T-helper 17 cell (primary cell): ENCODE data around the gene CLSTN2. TPM values are rescaled to one million over a fixed set of nuclear protein-coding genes. Genes with fewer than 3 reads are reported as not detected.

Experiments used
- ATAC-seq: fragments of 150-1000 bp; cut with Tn5 transposase; 2 replicates; pipeline ENCODE4 v1.10.0; 2021; ENCODE audit warnings: mild to moderate bottlenecking, moderate library complexity
- DNase-seq, 3 donors: peaks; one replicate each; pipeline versions ENCODE4 v3.0.0 to v3.0.0-alpha.2; 2020 to 2021
- H3K9me3 ChIP-seq: one replicate; pipeline ENCODE4 v1.7.0; 2013; ENCODE audit warnings: low read length, mild to moderate bottlenecking; ENCODE audit not compliant: control insufficient read depth, poor library complexity, severe bottlenecking
- H3K27ac Mint-ChIP-seq: one replicate; pipeline ENCODE4 v1.8.0; 2022; ENCODE audit warnings: mild to moderate bottlenecking, moderate library complexity, mixed read lengths
- H3K27me3 Mint-ChIP-seq: one replicate; pipeline ENCODE4 v1.8.0; 2022; ENCODE audit warnings: mixed read lengths
- H3K36me3 Mint-ChIP-seq: one replicate; pipeline ENCODE4 v1.8.0; 2022; ENCODE audit warnings: low read depth, mixed read lengths
- H3K4me1 Mint-ChIP-seq: one replicate; pipeline ENCODE4 v1.8.0; 2022; ENCODE audit warnings: mild to moderate bottlenecking, mixed read lengths
- H3K4me3 Mint-ChIP-seq: one replicate; pipeline ENCODE4 v1.8.0; 2022; ENCODE audit warnings: mild to moderate bottlenecking, moderate library complexity, mixed read lengths
- total RNA-seq, 4 donors: library from RNA in 2 of 4; stranded (reverse) in 2 of 4; gene quantifications; one replicate each; pipeline ENCODE4 v1.2.3 and lab custom pipeline; 2022 to 2026

Gene CLSTN2
- total RNA-seq, 2 donors from 2014 or later = not detected

DNA sequence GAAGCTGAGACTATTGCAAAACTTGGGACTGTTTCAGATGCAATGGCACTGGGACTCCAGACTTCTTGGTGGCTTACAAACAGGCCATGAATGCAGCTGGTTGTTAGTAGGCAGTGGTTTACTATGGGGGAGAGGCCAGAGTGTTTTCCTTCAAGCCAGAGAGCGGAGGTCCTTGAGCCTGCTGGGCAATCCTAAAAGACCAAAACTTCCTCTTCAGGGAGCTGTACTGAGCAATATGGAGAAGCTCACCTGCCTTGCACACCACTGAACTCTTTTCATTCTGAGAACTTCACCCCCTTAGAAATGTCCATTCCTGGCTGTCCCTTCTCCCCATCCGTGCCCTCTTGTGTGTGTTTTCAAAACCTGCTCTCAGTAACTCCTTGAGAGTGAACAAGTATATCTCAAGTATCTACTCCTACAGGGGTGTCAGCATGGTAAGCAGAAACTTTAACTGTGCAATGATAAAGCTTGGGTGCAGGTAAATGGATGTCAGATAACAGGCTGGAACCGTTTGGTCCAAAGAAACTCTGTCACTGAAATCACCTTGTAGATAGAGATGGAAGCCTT, 213.9 kb downstream of the CLSTN2 start:
- Mint-ChIP-seq H3K4me3 (no peak overlapping the region), H3K36me3 (no peaks in the 10 kb centered on the region), H3K27ac (no peak overlapping the region), H3K27me3 (no peaks in the 10 kb centered on the region), H3K4me1 (no peaks in the 10 kb centered on the region)
- no peak for ATAC-seq
- H3K9me3 ChIP-seq = no peaks in the 10 kb centered on the region
- no peak for DNase-seq

DNA sequence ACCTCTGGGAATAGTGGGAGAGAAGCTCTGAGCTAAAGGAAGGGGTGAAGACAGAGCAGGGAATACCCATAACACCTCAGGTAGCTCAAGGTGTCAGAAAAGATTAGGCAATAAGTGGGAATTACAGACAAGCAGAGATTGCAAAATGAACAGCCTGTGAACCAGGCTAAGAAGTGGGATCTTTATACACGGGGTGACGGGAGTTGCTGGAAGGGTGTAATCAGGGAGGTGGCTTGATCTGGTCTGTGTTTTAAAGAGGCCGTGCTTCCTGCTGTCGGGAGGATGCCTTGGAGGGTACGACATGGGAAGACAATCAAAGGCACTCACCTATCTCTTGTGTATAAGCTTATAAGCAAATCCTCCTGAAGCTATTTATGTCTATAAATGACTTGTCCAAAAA, 216.3 kb downstream of the CLSTN2 start:
- ATAC-seq (no peak), DNase-seq (no peak)
- H3K9me3 ChIP-seq = no peaks in the 10 kb centered on the region
- no peaks in the 10 kb centered on the region for H3K27me3 Mint-ChIP-seq
- H3K4me1 Mint-ChIP-seq = no peaks in the 10 kb centered on the region
- H3K27ac Mint-ChIP-seq = no peak overlapping the region
- no peaks in the 10 kb centered on the region for H3K36me3 Mint-ChIP-seq
- no peak overlapping the region for H3K4me3 Mint-ChIP-seq

DNA sequence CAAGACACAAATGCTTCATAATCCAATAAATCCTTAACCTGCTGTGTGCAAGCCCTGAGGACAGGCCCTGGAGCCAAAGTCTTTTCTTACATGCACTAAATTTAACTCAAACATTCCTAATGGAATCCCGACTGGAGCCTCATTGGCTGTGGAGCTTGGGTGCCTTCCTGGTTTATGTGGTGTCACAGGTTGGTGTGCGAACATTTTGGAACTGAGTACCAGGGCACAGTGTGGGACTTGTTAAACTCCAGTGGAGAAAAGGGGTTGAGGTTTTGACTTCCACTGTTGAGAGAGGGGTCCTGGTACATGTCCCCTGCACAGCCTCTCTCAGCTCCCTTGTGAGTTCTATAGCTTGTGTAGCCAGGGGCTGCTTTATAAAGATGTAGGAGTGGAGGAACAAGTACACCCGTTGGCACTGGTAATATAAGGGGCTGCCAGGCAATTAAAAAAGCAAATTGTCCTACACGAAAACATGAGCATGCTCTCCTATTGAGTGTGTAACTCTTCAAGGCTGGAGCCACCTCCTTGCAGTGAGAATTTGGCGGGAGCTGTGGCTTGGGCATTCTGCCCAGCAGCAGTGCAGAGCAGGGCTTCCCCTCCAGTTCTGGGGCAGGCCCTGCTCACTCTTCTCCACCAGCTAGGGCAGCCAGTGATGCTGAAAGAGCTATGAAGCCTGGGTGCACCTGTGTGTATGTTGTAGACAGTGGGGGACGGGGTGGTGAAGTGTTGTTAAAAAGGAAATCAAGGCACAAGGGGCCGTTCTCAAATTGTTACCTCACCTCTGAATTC, 218.1 kb downstream of the CLSTN2 start:
- H3K9me3 ChIP-seq = no peaks in the 10 kb centered on the region
- H3K4me3 Mint-ChIP-seq = no peak overlapping the region
- H3K27me3 Mint-ChIP-seq = no peaks in the 10 kb centered on the region
- H3K27ac Mint-ChIP-seq = no peak overlapping the region
- DNase-seq (no peak), ATAC-seq (no peak)
- H3K4me1 Mint-ChIP-seq = no peaks in the 10 kb centered on the region
- no peaks in the 10 kb centered on the region for H3K36me3 Mint-ChIP-seq

DNA sequence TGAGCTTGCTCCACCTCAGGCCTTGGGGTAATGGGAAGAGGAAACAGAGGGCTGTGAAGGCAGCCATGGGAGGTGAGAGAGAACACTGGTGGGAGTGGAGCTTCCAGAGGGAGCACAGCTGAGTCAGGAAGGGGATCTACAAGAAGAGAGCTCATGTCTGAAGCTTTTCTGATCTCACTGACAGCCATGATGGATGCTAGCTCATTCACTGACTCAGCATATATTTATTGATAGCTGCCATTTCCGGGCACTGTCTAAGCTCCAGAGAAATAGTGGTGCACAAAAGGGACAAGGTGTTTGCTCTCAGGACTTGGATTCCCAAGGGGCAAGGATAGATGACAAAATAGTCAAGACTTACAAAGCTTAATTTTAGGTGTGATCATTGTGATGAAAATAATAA, 218.8 kb downstream of the CLSTN2 start:
- Mint-ChIP-seq H3K36me3 (no peaks in the 10 kb centered on the region), H3K27ac (no peak overlapping the region)

DNA sequence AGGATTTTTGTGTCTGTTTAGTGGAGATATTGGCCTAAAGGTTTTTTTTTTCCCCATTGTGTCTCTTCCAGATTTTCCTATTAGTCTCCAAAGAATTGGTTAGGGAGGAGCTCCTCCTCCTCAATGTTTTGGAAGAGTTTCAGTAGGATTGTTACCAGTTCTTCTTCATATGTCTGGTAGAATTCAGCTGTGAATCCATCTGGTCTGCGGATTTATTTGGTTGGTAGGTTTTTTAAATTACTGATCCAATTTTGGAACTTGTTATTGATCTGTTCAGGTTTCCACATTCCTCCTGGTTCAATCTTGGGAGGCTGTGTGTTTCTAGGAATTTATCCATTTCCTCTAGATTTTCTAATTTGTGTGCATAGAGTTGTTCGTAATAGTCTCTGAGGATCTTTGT, 222.2 kb downstream of the CLSTN2 start:
- no peaks in the 10 kb centered on the region for H3K27me3 Mint-ChIP-seq

More for the DNA sequence above, 218.8 kb downstream of the CLSTN2 start:
- H3K4me3 Mint-ChIP-seq = no peak overlapping the region
- no peaks in the 10 kb centered on the region for H3K27me3 Mint-ChIP-seq
- no peaks in the 10 kb centered on the region for H3K4me1 Mint-ChIP-seq
- ATAC-seq (no peak), DNase-seq (no peak)
- H3K9me3 ChIP-seq = no peaks in the 10 kb centered on the region

DNA sequence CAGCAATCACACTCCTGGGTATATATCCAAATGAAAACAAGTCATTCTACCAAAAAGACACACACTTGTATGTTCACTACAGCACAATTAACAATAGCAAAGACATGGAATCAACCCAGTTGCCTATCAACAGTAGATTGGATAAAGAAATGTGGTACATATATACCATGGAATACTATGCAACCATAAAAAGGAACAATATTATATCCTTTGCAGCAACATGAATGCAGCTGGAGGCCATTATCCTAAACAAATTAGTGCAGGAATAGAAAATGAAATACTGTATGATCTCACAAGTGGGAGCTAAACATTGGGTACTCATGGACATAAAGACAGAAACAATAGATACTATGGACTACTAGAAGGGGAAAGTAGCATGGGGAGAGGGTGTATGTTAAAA, 224.7 kb downstream of the CLSTN2 start:
- Mint-ChIP-seq H3K36me3 (no peaks in the 10 kb centered on the region), H3K27ac (no peak overlapping the region), H3K4me3 (no peak overlapping the region), H3K27me3 (no peaks in the 10 kb centered on the region), H3K4me1 (peaks cover 2% of the 10 kb centered on the region)
- ATAC-seq (no peak), DNase-seq (no peak)
- no peaks in the 10 kb centered on the region for H3K9me3 ChIP-seq

More for the DNA sequence above, 222.2 kb downstream of the CLSTN2 start:
- Mint-ChIP-seq H3K27ac (no peak overlapping the region), H3K4me3 (no peak overlapping the region), H3K36me3 (no peaks in the 10 kb centered on the region), H3K4me1 (peaks cover 2% of the 10 kb centered on the region)
- DNase-seq (no peak), ATAC-seq (no peak)
- H3K9me3 ChIP-seq = no peaks in the 10 kb centered on the region

DNA sequence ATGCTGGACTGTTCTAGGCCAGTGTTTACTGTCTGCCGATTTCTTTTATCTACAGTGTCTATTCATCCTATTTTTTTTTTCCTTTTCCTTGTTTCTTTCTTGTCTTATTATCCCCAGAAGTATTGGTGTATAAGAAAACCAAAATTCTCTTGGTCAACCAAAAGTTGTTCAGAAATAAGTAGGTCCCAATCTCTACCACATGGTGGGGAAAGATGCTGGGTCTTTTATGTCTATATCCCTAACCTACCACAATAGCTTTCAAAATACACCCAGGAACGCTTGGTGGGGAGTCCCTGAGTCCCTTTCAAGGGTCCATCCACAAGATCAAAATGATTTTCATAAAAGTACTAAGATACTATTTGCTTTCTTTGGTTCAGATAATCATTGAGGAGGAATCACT, 225.6 kb downstream of the CLSTN2 start:
- no peaks in the 10 kb centered on the region for H3K9me3 ChIP-seq
- H3K4me1 Mint-ChIP-seq = peaks cover 2% of the 10 kb centered on the region
- H3K4me3 Mint-ChIP-seq = no peak overlapping the region
- DNase-seq = no peak
- no peak for ATAC-seq
- H3K36me3 Mint-ChIP-seq = no peaks in the 10 kb centered on the region
- no peak overlapping the region for H3K27ac Mint-ChIP-seq
- no peaks in the 10 kb centered on the region for H3K27me3 Mint-ChIP-seq

DNA sequence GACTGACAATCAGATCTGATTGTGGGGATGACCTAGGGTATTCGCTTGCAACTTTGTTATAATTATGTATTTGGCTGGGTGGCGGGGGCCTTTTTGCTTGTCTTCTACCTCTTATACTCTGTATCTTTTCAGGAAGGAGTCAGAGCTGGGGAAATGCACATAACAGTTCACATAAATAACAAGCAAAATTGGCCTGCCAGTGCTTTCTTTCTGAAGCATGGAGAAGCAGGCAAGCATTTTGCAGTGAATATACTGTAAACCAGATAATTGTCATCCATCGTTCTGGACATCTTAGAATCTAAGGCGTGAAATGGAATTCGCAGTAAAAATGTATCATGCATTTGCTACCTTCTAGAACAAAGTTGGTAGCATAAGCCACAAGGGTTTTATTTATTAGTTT, 227.6 kb downstream of the CLSTN2 start:
- Mint-ChIP-seq H3K4me1 (peaks cover 2% of the 10 kb centered on the region), H3K4me3 (no peak overlapping the region)

DNA sequence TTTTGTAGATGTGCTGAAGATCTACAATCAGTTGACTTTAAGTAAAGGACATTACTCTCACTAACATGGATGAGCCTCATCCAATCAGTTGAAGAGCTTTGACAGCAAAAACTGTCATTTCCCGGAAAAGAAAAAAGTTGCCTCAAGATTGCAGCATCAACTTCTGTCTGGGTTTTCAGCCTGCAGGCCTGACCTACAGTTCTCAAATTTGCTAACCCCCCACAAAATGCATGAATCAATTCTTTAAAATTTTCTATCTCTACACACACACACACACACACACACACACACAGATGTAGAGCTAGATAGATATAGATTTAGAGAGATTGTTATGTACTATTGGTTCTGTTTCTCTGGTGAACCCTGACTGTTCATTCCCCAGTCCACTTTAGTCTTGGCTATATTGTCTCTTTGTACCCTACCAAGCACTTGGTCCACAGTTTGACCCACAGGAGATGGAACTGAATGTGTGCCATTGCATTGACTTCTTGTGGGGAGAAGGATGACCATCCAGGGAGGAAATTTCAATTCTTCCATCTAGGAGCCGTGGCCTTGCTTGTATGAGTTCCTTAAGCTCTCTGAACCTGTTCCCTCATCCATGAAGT, 228.3 kb downstream of the CLSTN2 start:
- no peaks in the 10 kb centered on the region for H3K9me3 ChIP-seq
- DNase-seq (no peak), ATAC-seq (no peak)
- Mint-ChIP-seq H3K27me3 (no peaks in the 10 kb centered on the region), H3K4me1 (peaks cover 2% of the 10 kb centered on the region), H3K4me3 (no peak overlapping the region), H3K36me3 (no peaks in the 10 kb centered on the region), H3K27ac (no peak overlapping the region)

More for the DNA sequence above, 227.6 kb downstream of the CLSTN2 start:
- no peak for ATAC-seq
- Mint-ChIP-seq H3K27ac (no peak overlapping the region), H3K27me3 (no peaks in the 10 kb centered on the region), H3K36me3 (no peaks in the 10 kb centered on the region)
- DNase-seq = no peak
- H3K9me3 ChIP-seq = no peaks in the 10 kb centered on the region

DNA sequence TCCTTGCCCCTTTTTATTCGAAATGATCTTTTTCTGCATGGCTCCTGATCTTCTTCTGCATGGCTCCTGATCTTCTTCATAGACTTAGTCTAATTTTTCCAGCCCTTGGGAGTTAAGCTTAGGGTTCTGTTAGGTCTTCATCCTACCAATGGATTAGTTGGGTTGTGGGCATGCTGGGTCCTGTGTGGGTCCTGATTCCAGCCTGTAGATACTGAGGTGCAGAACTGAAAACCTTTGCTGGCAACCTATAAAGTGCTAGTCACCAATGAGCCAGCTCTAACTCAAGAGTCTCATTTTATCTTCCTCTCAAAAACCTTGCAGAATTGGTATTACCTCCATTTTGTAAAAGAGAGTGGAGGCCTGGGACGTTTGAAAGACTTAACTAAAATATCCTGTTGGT, 229.2 kb downstream of the CLSTN2 start:
- Mint-ChIP-seq H3K36me3 (no peaks in the 10 kb centered on the region), H3K4me3 (no peak overlapping the region), H3K4me1 (peaks cover 2% of the 10 kb centered on the region), H3K27ac (no peak overlapping the region), H3K27me3 (no peaks in the 10 kb centered on the region)
- ATAC-seq = no peak
- no peak for DNase-seq
- H3K9me3 ChIP-seq = no peaks in the 10 kb centered on the region

DNA sequence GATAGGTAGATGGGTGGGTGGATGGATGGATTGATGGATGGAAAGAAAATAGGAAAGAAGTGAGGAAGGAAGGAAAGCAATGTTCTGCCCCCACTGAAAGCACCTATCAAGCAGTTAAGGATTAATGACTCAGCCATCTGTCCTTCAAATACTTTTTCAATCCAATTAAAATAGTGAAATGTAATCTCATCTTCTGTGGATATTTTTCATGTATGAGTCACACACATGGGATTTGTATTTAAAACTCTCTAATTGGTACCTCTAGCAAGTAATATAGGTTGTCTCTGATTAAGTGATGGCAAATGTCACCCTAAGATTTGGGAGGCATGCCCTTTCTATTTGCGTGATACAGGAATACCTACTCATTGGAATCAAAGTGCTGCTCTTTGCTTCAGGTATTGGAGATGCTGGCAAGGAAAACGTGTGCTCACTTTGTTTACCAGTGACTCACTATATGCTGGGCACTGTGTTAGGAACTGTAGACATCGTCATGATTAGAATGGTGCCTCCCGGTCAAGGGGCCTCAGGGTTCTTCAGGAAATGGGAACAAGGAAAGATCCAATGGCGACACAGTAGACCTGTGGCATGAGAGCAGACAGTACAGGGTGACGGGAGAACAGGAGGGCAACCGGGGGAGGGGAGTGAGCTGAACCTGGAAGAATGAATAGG, 230.1 kb downstream of the CLSTN2 start:
- no peak overlapping the region for H3K27ac Mint-ChIP-seq
- no peaks in the 10 kb centered on the region for H3K36me3 Mint-ChIP-seq
- H3K9me3 ChIP-seq = no peaks in the 10 kb centered on the region
- peaks cover 2% of the 10 kb centered on the region for H3K27me3 Mint-ChIP-seq
- H3K4me3 Mint-ChIP-seq = no peak overlapping the region
- ATAC-seq = no peak
- DNase-seq = no peak
- peaks cover 2% of the 10 kb centered on the region for H3K4me1 Mint-ChIP-seq

DNA sequence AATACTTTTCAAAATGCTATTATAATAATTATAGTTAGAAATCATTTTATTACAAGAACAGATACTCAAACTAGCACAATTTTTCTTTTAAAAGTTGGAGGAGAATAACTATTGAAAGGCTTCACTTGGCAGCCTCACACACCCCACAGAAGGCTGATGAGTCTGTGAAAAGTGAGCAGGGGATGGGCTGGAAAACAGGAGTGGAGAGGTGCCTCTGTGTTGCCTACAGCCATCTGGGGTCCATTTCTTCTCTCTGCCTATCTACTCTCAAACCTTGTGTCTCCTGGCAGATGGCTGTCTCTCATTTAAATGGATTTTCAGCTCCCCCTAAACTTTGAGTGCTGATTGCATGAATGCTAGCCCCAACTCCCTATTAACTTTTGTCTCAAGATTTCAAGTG, 230.8 kb downstream of the CLSTN2 start:
- Mint-ChIP-seq H3K27me3 (peaks cover 6% of the 10 kb centered on the region), H3K4me3 (no peak overlapping the region), H3K36me3 (no peaks in the 10 kb centered on the region), H3K27ac (no peak overlapping the region), H3K4me1 (peaks cover 2% of the 10 kb centered on the region)
- no peak for DNase-seq
- no peaks in the 10 kb centered on the region for H3K9me3 ChIP-seq
- ATAC-seq = no peak

DNA sequence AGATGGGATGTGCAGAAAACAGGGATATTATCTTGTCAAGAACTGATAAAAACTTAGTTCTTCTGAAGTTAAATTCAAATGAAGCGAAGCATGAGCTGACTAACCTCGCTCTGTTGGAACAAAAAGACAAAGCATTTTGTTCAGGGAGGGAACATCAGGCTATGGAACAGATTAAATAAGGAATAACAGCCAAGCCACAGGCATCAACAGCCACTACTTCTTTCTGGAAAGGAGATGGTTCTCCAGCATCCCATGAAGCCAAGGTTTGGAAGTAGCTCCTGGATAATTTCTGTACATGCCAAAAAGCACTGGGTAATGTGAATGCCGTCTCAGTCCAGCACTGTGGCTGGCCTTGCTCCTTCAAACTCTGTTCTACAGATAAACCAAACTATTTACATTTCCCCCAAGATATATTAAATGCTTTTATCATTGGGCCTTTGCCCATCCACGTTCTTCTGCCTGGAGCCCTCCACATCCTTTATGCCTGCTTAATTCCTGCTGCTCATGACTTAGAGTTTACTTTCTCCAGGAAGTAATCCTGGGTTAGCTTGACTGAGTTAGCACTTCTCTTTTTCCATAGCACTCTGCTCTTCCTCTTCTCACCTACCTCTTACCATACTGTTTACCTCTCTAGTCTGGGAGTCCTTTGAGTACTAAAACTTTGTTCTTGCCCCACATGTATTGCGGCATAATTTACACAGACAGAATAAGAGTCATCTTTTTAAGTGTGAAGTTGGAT, 232.0 kb downstream of the CLSTN2 start:
- no peak for ATAC-seq
- H3K27ac Mint-ChIP-seq = no peak overlapping the region

More for the DNA sequence above, 232.0 kb downstream of the CLSTN2 start:
- Mint-ChIP-seq H3K4me1 (no peaks in the 10 kb centered on the region), H3K27me3 (peaks cover 6% of the 10 kb centered on the region), H3K4me3 (no peak overlapping the region), H3K36me3 (no peaks in the 10 kb centered on the region)
- H3K9me3 ChIP-seq = no peaks in the 10 kb centered on the region
- DNase-seq = no peak
